Measurements from ENCODE around the gene AGBL5.

The AGBL5 gene

DNA sequence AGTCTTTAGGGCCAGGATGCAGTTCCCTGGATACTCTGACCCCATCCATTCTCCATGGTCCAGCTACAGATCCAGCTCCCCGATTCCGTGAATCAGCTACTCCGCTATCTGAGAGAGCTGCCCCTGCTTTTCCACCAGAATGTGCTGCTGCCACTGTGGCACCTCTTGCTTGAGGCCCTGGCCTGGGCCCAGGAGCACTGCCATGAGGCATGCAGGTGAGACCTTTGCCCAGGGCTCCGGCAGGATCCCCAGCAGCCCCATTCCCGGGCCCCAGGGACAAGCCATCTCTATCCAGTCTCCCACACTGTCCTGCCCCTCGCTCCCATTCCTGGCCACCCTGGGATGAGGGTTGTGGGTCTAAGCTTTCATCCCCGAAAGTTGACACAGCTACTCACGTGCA, 11.2 kb upstream of the AGBL5 start:
- H3K4me3 ChIP-seq (ENCODE audit: low read length), result no peak overlapping the region
- TF ChIP-seq, protein P1, sequence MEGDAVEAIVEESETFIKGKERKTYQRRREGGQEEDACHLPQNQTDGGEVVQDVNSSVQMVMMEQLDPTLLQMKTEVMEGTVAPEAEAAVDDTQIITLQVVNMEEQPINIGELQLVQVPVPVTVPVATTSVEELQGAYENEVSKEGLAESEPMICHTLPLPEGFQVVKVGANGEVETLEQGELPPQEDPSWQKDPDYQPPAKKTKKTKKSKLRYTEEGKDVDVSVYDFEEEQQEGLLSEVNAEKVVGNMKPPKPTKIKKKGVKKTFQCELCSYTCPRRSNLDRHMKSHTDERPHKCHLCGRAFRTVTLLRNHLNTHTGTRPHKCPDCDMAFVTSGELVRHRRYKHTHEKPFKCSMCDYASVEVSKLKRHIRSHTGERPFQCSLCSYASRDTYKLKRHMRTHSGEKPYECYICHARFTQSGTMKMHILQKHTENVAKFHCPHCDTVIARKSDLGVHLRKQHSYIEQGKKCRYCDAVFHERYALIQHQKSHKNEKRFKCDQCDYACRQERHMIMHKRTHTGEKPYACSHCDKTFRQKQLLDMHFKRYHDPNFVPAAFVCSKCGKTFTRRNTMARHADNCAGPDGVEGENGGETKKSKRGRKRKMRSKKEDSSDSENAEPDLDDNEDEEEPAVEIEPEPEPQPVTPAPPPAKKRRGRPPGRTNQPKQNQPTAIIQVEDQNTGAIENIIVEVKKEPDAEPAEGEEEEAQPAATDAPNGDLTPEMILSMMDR (conservative IDR thresholded peaks at IDR 0.05; ENCODE audit: low read length), result no peak
- DNase-seq (ENCODE audit: low read depth), result no peak

DNA sequence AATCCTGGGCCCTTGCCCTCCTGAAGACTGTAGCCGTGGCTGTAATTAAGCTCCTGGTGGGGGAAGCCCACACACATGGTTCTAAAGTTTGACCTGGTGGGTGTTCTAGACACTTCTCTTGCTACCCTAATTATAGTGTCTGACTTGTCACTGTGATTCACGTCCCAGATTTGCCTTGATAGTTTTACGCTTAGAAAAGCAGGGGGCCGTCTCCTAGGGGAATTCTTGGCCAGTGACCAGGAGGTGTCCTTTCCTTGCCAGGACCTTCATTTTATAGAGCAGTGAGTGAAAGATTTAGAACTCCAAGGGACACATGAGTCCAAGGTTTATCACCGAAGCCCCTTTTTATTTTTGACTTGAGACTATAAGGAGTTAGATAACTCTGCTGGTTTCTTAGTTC, 9.7 kb upstream of the AGBL5 start:
- no peak overlapping the region for H3K4me3 ChIP-seq (ENCODE audit: low read length)
- DNase-seq (ENCODE audit: low read depth), result no peak

DNA sequence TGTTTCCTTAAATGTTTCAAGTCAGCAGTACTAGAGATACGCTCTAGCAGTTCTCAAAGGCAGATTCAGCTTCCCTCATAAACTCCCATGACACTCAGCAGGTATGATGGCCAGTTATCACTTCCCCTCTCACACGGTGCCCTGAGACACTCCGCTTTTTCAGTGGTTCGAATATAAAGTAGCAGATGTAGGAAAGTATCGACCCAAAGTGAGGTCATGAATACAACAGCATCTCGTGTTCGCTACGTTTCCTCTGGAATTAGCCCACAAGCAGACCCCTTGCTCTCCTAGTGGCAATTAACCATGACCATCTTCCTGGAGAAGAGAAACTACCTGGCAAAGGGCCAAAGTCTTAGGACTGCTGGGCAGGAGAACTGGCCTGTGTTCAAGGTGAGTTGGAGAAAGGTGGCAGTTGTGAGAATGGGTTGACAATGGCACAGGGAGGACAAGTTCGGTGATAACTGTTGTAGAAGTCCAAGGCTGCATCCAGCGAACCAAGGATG, 9.3 kb upstream of the AGBL5 start:
- no peak overlapping the region for H3K4me3 ChIP-seq (ENCODE audit: low read length)
- TF ChIP-seq, protein P1 (conservative IDR thresholded peaks at IDR 0.05; ENCODE audit: low read length), result no peak
- DNase-seq (ENCODE audit: low read depth), result no peak

More for the DNA sequence above, 9.7 kb upstream of the AGBL5 start:
- TF ChIP-seq, protein P1 (conservative IDR thresholded peaks at IDR 0.05; ENCODE audit: low read length), result no peak

DNA sequence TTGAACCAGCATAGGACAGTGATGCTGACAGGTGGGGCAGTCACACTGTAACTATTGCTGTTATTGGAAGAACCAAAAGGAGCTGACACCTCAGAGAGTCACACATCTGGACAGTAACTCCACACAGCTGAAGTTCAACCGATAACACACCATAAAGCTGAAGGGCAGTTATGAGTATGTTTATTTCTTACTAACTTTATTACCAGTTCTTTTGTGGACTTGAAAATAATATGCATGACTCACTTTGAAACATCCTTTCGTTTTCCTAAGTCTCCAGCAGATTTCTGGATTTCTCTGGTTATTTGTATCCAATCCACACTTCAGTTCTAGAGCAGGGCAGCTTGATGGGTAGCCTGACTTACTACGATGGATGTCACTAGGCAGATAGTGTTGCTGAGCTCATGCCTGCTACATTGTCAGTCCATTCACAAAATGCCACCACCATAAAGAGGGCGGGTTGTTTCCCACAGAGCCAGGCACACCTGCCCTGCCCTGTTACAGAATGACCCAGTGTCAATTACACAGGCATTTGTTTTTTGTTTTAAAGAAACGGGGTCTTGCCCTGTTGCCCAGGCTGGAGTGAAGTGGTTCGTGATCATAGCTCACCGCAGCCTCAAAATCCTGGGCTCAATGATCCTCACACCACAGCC, 8.4 kb upstream of the AGBL5 start:
- H3K4me3 ChIP-seq (ENCODE audit: low read length), result no peak overlapping the region
- TF ChIP-seq, protein P1 (conservative IDR thresholded peaks at IDR 0.05; ENCODE audit: low read length), result no peak
- no peak for DNase-seq (ENCODE audit: low read depth)

DNA sequence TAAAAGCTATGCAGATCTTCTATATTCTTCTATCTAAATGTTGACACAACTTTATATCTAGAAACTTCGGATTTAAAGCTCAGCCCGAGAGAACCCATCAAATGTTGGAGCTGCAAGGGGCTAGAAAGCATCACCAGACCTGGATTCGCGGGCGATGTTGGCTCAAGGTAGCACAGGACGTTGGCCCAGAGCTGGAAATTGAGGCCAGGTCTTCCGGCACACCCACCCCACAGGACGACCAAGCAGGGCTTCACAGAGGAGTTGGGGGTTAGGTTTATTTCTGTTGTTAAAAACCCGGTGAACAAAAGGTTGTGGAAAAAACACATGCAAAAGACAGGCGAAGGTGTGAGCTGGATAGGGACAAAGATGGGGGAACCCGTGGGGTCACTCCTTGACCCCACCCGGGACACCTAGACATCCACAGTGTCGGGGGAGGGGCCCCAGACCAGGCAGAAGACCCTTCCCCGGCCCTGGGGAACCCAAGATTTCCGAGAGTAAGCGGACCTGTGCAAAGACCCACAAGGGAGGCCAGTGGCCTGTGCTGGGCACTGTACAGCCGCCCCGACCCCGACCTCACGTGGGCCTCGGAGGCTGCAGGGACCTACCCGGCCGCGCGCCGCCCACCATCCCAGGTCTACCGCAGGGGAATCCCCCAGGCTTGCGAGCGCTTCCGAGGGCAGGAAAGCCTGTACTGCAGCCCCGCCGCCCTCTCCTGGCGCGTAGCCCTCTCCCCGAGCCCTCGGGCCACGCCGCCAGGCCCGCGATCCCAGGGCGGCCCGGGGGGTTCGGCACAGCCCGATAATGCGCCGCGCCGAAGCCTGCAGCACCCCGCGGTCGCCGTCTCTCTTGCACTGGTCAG, 1.8 kb upstream of the AGBL5 start:
- H3K4me3 ChIP-seq (ENCODE audit: low read length), result peak overlapping the region; percentile 89
- TF ChIP-seq, protein P1 (conservative IDR thresholded peaks at IDR 0.05; ENCODE audit: low read length), result no peak
- no peak for DNase-seq (ENCODE audit: low read depth)

DNA sequence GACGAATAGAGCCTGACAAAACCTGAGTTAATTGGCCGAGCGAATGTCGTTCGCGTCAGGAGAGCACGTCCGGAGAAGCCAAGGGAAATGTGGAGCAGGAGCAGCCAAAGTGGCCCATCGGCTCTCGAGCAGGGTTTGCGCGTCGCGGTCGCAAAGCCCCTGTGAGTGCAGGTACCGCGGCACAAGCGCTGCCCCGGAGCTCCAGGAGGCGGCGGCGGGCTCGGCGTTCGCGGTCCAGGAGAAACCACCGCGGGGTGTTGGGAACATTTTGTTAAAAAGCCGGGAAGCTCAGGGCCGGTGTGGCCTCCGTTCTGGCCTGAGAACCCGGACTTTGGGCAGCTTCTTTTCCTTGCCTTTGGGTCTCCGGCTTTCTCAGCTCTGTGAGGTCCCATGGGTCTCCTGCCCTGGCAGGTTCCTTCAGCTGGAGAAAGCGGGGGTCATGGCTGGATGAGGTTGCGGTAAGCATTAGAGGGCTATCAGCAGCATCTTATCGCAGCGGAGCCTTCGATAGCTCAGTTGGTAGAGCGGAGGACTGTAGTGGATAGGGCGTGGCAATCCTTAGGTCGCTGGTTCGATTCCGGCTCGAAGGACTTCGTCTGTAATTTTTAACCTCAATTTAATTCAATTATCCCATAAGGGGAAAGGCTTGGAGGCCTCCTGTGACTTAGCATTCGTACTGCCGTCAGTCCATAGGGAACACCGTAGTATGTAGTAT, 1.0 kb upstream of the AGBL5 start:
- DNase-seq (ENCODE audit: low read depth), result peak; percentile 97
- H3K4me3 ChIP-seq (ENCODE audit: low read length), result peak overlapping the region; percentile 89
- TF ChIP-seq, protein P1 (conservative IDR thresholded peaks at IDR 0.05; ENCODE audit: low read length), result peak; percentile 40
